ENCODE measurements around the gene ABCD1.
"Not testable (repeated sequence)": the region's sequence is repeated elsewhere in the genome, so short reads cannot be mapped to it uniquely, and the experiment has no call there.

The ABCD1 gene

GRCh38 chrX:153694256-153694655 is 30.4 kb upstream of the ABCD1 start:
- not testable (repeated sequence) for DNase-seq (ENCODE audit: low read depth)

- DNase-seq (ENCODE audit: low read depth): no peak
Observed at GRCh38 chrX:153694687-153695270, 29.9 kb upstream of the ABCD1 start.

- no peak for DNase-seq (ENCODE audit: low read depth)
Observed at GRCh38 chrX:153696100-153696499, 28.6 kb upstream of the ABCD1 start.

- DNase-seq (ENCODE audit: low read depth): not testable (repeated sequence)
Observed at GRCh38 chrX:153696538-153696937, 28.1 kb upstream of the ABCD1 start.

GRCh38 chrX:153696986-153697722 is 27.5 kb upstream of the ABCD1 start:
- not testable (repeated sequence) for DNase-seq (ENCODE audit: low read depth)

- no peak for DNase-seq (ENCODE audit: low read depth)
Observed at GRCh38 chrX:153697924-153698865, 26.5 kb upstream of the ABCD1 start.

GRCh38 chrX:153699210-153699783 is 25.4 kb upstream of the ABCD1 start:
- not testable (repeated sequence) for DNase-seq (ENCODE audit: low read depth)

- not testable (repeated sequence) for DNase-seq (ENCODE audit: low read depth)
Observed at GRCh38 chrX:153699784-153700371, 24.8 kb upstream of the ABCD1 start.

- DNase-seq (ENCODE audit: low read depth): no peak
Observed at GRCh38 chrX:153700376-153700945, 24.2 kb upstream of the ABCD1 start.

- no peak for DNase-seq (ENCODE audit: low read depth)
Observed at GRCh38 chrX:153700967-153701366, 23.7 kb upstream of the ABCD1 start.

GRCh38 chrX:153701706-153702105 is 22.9 kb upstream of the ABCD1 start:
- no peak for DNase-seq (ENCODE audit: low read depth)

- DNase-seq (ENCODE audit: low read depth): no peak
Observed at GRCh38 chrX:153702336-153703035, 22.2 kb upstream of the ABCD1 start.

- DNase-seq (ENCODE audit: low read depth): no peak
Observed at GRCh38 chrX:153703036-153703370, 21.7 kb upstream of the ABCD1 start.

- no peak for DNase-seq (ENCODE audit: low read depth)
Observed at GRCh38 chrX:153704021-153704526, 20.6 kb upstream of the ABCD1 start.

- not testable (repeated sequence) for DNase-seq (ENCODE audit: low read depth)
Observed at GRCh38 chrX:153704631-153705402, 19.8 kb upstream of the ABCD1 start.

- DNase-seq (ENCODE audit: low read depth): not testable (repeated sequence)
Observed at GRCh38 chrX:153705403-153706060, 19.1 kb upstream of the ABCD1 start.

GRCh38 chrX:153706799-153707198 is 17.9 kb upstream of the ABCD1 start:
- no peak for DNase-seq (ENCODE audit: low read depth)

GRCh38 chrX:153707406-153707805 is 17.2 kb upstream of the ABCD1 start:
- DNase-seq (ENCODE audit: low read depth): no peak

- DNase-seq (ENCODE audit: low read depth): no peak
Observed at GRCh38 chrX:153708415-153708814, 16.2 kb upstream of the ABCD1 start.
